ENCODE measurements around the gene MAG. TPM values are rescaled to one million over a fixed set of nuclear protein-coding genes. Genes with fewer than 3 reads are reported as not detected.

Gene MAG
- polyA plus RNA-seq, 3 donors: not detected

DNA sequence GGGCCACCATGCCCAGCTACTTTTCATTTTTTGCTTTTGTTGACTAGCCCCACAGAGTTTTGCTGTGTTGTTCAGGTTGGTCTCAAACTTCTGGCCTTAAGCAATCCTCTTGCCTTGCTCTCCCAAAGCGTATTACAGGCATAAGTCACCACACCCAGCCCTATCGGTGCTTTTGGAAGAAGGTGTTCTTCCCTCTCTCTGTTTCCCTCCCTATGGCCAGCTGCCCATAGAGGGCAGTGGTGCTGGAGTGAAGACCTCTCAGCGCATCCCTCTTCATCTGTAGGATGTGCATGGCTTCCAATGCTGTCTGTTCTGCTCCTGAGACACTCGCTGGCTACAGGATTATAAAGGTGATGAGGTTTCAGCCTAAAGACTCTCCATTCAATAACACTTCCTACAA lies 35.7 kb downstream of the MAG start:
- Histone ChIP-seq H3K4me1 (ENCODE audit: control insufficient read depth in 1 of 2, insufficient read depth in 2 of 2, low read length in 2 of 2) (peaks cover 35 to 53% of the 10 kb centered on the region in 2 donors), H3K79me2 (ENCODE audit: insufficient read depth, low read length) (no peaks in the 10 kb centered on the region), H3K36me3 (replicated peaks in 1 of 2; ENCODE audit: control insufficient read depth in 1 of 2, insufficient read depth in 2 of 2, low read length in 2 of 2) (no peaks in the 10 kb centered on the region), H3K9ac (ENCODE audit: insufficient read depth, low read length, poor library complexity, severe bottlenecking) (no peak overlapping the region), H3K4me2 (replicated peaks; ENCODE audit: extremely low read depth, low read length, poor library complexity, severe bottlenecking) (no peak overlapping the region), H4K20me1 (ENCODE audit: insufficient read depth, low read length) (no peaks in the 10 kb centered on the region), H3K4me3 (replicated peaks in 1 of 3; ENCODE audit: low read depth in 2 of 3, low read length in 3 of 3) (no peak overlapping the region), H3K27me3 (ENCODE audit: control insufficient read depth in 2 of 2, insufficient read depth in 2 of 2, low read length in 2 of 2) (no peaks in the 10 kb centered on the region), H3K27ac (ENCODE audit: low read depth in 1 of 2, low read length in 2 of 2) (no peak overlapping the region), H2AFZ (ENCODE audit: insufficient read depth, low read depth, low read length, poor library complexity, severe bottlenecking) (no peak overlapping the region), H3K9me3 (replicated peaks in 1 of 2; ENCODE audit: control insufficient read depth in 1 of 2, insufficient read depth in 1 of 2, low read length in 2 of 2) (no peaks in the 10 kb centered on the region)
- DNase-seq: peak in 2 of 3 donors; percentile 25 to 40
- Mint-ChIP-seq H3K36me3 (peaks cover 0 to 5% of the 10 kb centered on the region in 2 donors), H3K9me3 (peaks cover 0 to 2% (median 0%) of the 10 kb centered on the region in 7 donors), H3K27ac (peak overlapping the region in 3 of 7 donors; percentile 6 to 30 (median 26)), H3K4me1 (peaks cover 41% of the 10 kb centered on the region), H3K27me3 (ENCODE audit: low read depth in 3 of 3) (peaks cover 1 to 4% (median 2%) of the 10 kb centered on the region in 3 donors), H3K4me3 (no peak overlapping the region)
- intact Hi-C loops (cut with micrococcal nuclease): loop anchor here in 1 of 2 donors (2.0 kb wide), 1 partner anchor 19 kb away; the partner anchor contains the start of gene FFAR1
- TF ChIP-seq, protein P1, sequence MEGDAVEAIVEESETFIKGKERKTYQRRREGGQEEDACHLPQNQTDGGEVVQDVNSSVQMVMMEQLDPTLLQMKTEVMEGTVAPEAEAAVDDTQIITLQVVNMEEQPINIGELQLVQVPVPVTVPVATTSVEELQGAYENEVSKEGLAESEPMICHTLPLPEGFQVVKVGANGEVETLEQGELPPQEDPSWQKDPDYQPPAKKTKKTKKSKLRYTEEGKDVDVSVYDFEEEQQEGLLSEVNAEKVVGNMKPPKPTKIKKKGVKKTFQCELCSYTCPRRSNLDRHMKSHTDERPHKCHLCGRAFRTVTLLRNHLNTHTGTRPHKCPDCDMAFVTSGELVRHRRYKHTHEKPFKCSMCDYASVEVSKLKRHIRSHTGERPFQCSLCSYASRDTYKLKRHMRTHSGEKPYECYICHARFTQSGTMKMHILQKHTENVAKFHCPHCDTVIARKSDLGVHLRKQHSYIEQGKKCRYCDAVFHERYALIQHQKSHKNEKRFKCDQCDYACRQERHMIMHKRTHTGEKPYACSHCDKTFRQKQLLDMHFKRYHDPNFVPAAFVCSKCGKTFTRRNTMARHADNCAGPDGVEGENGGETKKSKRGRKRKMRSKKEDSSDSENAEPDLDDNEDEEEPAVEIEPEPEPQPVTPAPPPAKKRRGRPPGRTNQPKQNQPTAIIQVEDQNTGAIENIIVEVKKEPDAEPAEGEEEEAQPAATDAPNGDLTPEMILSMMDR (IDR thresholded peaks at IDR 0.05): peak; percentile 41
- no CpG with 5 or more reads among the region's 4 CpGs for WGBS (ENCODE audit: insufficient coverage)

DNA sequence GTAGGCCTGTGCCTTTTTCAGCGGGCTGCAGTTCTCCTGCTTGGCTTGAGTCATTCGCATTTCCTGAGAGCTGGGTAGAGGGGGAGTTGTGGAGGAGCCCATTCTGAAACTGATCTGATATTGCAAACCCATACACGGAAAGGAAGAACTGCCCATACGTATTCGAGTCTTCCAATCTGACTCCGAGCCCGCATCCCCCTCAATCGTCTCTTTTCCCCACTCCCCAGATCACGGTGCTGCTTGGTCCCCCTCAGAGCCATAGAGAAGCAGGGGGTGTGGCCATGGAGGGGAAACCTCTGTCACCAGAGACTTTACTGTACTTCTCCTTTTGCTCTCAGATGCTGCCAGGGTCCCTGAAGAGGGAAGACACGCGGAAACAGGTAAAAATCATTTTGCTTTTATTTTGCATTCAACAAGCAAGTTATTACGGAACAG lies 36.9 kb downstream of the MAG start, which contains the start of gene CD22:
CD22 (plus strand) TSS at position 337 of the 435 bp plus-strand sequence. CDS start 2,854 bp downstream, outside the sequence.
- Histone ChIP-seq H3K9ac (ENCODE audit: insufficient read depth, low read length, poor library complexity, severe bottlenecking) (no peak within 1 kb of the TSS), H3K27me3 (ENCODE audit: control insufficient read depth in 2 of 2, insufficient read depth in 2 of 2, low read length in 2 of 2) (no peaks in the 10 kb centered on the region), H4K20me1 (ENCODE audit: insufficient read depth, low read length) (no peaks in the 10 kb centered on the region), H3K4me2 (replicated peaks; ENCODE audit: extremely low read depth, low read length, poor library complexity, severe bottlenecking) (peak within 1 kb of the TSS; percentile 52), H3K4me3 (replicated peaks in 1 of 3; ENCODE audit: low read depth in 2 of 3, low read length in 3 of 3) (peak within 1 kb of the TSS in 1 of 3 experiments; percentile 34), H3K9me3 (replicated peaks in 1 of 2; ENCODE audit: control insufficient read depth in 1 of 2, insufficient read depth in 1 of 2, low read length in 2 of 2) (no peaks in the 10 kb centered on the region), H3K4me1 (ENCODE audit: control insufficient read depth in 1 of 2, insufficient read depth in 2 of 2, low read length in 2 of 2) (peaks cover 25 to 40% of the 10 kb centered on the region in 2 donors), H3K79me2 (ENCODE audit: insufficient read depth, low read length) (no peaks in the 10 kb centered on the region), H2AFZ (ENCODE audit: insufficient read depth, low read depth, low read length, poor library complexity, severe bottlenecking) (no peak within 1 kb of the TSS), H3K36me3 (replicated peaks in 1 of 2; ENCODE audit: control insufficient read depth in 1 of 2, insufficient read depth in 2 of 2, low read length in 2 of 2) (no peaks in the 10 kb centered on the region), H3K27ac (ENCODE audit: low read depth in 1 of 2, low read length in 2 of 2) (peak within 1 kb of the TSS in 1 of 2 donors; percentile 0)
- peak; percentile 62 to 66 (median 63) for DNase-seq
- Mint-ChIP-seq H3K36me3 (peaks cover 0 to 5% of the 10 kb centered on the region in 2 donors), H3K4me1 (peaks cover 33% of the 10 kb centered on the region), H3K4me3 (peak within 1 kb of the TSS; percentile 61 to 75), H3K9me3 (peaks cover 0 to 2% (median 0%) of the 10 kb centered on the region in 7 donors), H3K27me3 (ENCODE audit: low read depth in 3 of 3) (peaks cover 2 to 6% (median 6%) of the 10 kb centered on the region in 3 donors), H3K27ac (peak within 1 kb of the TSS in 6 of 7 donors; percentile 54 to 88 (median 80))
- 0% methylated on average over 3 of the region's 12 CpGs for WGBS (ENCODE audit: insufficient coverage)
- TF ChIP-seq, protein P1 (IDR thresholded peaks at IDR 0.05): no peak
- intact Hi-C loops (cut with micrococcal nuclease): loop anchor here in 1 of 2 donors (2.0 kb wide), 1 partner anchor 18 kb away; the partner anchor contains the start of gene FFAR1

Data from CD14-positive monocyte (primary cell).